Lower leg skin (tissue), 4 donors: ENCODE measurements around the gene RHOU. TPM values are rescaled to one million over a fixed set of nuclear protein-coding genes. Genes with fewer than 3 reads are reported as not detected.

ENCODE experiments used
- DNase-seq, 2 donors: peaks; one replicate each; pipeline ENCODE4 v3.0.0-alpha.2; 2019; ENCODE audit warnings: low spot score in 2 of 2
- H3K4me3 ChIP-seq: fragments of 200-600 bp; sonication (generic); 2 replicates; pipeline ENCODE4 v1.5.1; 2017; ENCODE audit warnings: mild to moderate bottlenecking, low read depth; ENCODE audit not compliant: poor library complexity, severe bottlenecking
- POLR2A ChIP-seq, 2 donors: fragments of 450-650 bp; IDR thresholded peaks; one replicate each; pipeline ENCODE4 v1.6.1; 2016 to 2017; ENCODE audit warnings: antibody characterized with exemption in 2 of 2, mild to moderate bottlenecking in 1 of 2, moderate library complexity in 1 of 2
- WGBS, 2 donors: methylation state at CpG; one replicate each; pipeline ENCODE4 v1.1.5; 2018; 5-methylcytosine and 5-hydroxymethylcytosine counted together
- intact Hi-C: fragments of 100-400 bp; cut with DNase I; formaldehyde crosslinking; loops from one replicate; pipeline ENCODE4 v1.15.0; 2023; ENCODE audit warnings: low total_unique reads
- total RNA-seq, 4 donors: library from RNA; depleted of rRNA; stranded (reverse); fragments of >200 nt; gene quantifications; one replicate each; pipeline ENCODE4 v1.1.0, GENCODE V29; 2016
- TF ChIP-seq, protein P1 (sequence below), 3 donors: fragments of 450-650 bp; IDR thresholded peaks; one replicate each; pipeline ENCODE4 v1.5.1; 2016; ENCODE audit warnings: antibody characterized with exemption in 3 of 3, mild to moderate bottlenecking in 3 of 3, moderate library complexity in 2 of 3

Gene RHOU
- total RNA-seq, 4 donors from 2014 or later = 3.5 to 13.9 (median 4.6) TPM

DNA sequence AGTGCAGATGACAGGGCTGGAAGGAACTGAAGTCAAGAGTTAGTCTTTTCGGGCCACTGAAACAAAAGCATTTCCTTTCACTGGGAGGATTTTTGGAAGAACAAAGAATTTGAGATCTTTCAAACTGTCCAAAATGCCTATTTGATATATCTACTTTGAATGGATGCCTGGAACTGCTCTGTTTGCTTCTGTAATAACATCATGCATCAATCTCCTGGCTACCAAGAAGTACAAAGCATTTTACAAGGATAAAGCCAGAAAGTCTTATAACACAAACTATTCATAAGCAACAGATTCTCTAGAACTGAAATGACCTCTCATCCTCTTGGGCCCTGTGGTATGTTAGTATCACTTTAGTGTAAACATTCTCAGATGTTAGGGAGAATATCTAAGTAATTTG lies 18.2 kb upstream of the RHOU start:
- 69 to 83% methylated on average over 1 of the region's 1 CpG for WGBS, 2 donors
- TF ChIP-seq POLR2A (IDR thresholded peaks at IDR 0.05) = no peak
- TF ChIP-seq, protein P1, sequence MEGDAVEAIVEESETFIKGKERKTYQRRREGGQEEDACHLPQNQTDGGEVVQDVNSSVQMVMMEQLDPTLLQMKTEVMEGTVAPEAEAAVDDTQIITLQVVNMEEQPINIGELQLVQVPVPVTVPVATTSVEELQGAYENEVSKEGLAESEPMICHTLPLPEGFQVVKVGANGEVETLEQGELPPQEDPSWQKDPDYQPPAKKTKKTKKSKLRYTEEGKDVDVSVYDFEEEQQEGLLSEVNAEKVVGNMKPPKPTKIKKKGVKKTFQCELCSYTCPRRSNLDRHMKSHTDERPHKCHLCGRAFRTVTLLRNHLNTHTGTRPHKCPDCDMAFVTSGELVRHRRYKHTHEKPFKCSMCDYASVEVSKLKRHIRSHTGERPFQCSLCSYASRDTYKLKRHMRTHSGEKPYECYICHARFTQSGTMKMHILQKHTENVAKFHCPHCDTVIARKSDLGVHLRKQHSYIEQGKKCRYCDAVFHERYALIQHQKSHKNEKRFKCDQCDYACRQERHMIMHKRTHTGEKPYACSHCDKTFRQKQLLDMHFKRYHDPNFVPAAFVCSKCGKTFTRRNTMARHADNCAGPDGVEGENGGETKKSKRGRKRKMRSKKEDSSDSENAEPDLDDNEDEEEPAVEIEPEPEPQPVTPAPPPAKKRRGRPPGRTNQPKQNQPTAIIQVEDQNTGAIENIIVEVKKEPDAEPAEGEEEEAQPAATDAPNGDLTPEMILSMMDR (IDR thresholded peaks at IDR 0.05) = no peak
- intact Hi-C loops = no loop called here
- DNase-seq = no peak
- H3K4me3 ChIP-seq = no peak overlapping the region

DNA sequence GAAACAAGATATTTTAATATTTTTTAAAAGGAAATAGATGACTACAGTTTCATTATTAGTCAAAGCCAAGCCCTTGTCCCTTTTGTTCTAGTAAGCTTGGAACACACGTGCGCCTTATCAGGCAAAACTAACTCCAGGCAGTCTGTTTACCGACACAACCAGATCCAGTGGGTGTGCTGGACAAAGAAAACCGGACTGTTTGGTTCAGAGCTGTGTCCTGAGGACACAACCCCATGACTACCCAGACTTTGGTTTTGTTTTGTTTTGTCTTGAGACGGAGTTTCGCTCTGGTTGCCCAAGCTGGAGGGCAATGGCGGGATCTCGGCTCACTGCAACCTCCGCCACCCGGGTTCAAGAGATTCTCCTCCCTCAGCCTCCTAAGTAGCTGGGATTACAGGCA lies 13.9 kb upstream of the RHOU start:
- TF ChIP-seq POLR2A (IDR thresholded peaks at IDR 0.05) = no peak
- TF ChIP-seq, protein P1 (IDR thresholded peaks at IDR 0.05) = no peak
- no peak for DNase-seq
- intact Hi-C loops = no loop called here
- H3K4me3 ChIP-seq = no peak overlapping the region
- 73 to 80% methylated on average over 10 of the region's 10 CpGs for WGBS, 2 donors

DNA sequence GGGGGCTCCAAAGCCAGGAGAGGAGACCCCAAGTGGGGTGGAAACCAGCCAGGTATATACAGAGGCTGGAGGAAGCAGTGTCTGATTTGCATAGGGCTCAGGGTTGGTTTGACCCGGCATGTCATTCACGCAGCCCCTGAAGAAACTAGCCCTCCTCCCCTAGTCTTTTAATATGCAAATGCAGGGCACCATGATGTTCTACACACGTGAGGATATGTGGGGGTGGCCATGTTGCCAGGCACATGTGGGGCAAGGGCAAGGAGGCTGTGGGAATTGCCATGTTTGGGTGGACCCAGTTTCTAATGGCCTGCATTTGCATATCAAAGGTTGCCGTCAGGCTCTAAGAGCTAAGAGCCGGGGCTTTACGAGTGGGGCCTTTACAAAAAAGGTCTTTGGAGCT lies 12.0 kb upstream of the RHOU start:
- H3K4me3 ChIP-seq = no peak overlapping the region
- intact Hi-C loops = no loop called here
- TF ChIP-seq POLR2A (IDR thresholded peaks at IDR 0.05) = no peak
- TF ChIP-seq, protein P1 (IDR thresholded peaks at IDR 0.05) = no peak
- WGBS, 2 donors = 90 to 91% methylated on average over 6 of the region's 6 CpGs
- DNase-seq = no peak

DNA sequence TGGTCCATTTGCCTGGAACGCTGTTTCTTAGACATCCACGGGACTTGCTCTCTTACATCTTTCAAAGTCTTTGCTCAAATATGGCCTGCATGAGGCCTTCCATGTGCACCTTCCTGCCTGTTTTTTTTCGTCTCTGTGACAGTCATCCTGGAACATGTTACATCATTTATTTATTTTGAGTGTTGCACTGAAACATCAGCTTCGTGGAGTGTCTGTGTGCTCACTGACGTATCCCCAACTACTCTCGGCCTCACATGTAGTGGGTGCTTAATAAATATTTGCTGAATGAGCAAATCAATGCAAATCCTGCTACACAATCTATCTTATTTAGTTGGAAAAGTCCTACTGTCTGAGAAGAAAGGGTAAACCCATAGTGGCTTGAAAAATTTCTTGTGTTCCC lies 11.4 kb upstream of the RHOU start:
- no peak for DNase-seq
- no peak overlapping the region for H3K4me3 ChIP-seq
- 86 to 95% methylated on average over 6 of the region's 6 CpGs for WGBS, 2 donors
- intact Hi-C loops = no loop called here
- no peak for TF ChIP-seq POLR2A (IDR thresholded peaks at IDR 0.05)
- TF ChIP-seq, protein P1 (IDR thresholded peaks at IDR 0.05) = no peak

DNA sequence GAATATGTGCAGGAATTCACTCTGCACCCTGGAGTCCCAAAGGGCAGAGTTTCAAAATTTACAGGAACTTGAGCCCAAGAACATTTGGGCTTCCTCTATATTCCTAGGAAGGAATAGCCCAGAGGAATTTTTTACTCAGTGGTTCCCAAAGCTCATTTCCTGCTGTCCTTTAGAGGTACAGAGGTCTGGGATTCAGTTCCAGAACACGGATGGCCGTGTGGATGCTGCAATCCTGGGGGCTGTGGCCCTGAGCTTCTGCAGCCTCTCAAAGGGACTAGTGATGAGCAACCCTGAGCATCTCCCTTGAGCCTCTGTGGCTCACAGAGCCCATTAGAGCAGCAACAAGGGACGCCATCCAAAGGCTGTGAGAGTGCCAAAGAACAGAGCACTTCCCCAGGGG lies 10.1 kb upstream of the RHOU start:
- intact Hi-C loops = no loop called here
- 65 to 92% methylated on average over 2 to 3 of the region's 3 CpGs for WGBS, 2 donors
- no peak for DNase-seq
- H3K4me3 ChIP-seq = no peak overlapping the region
- TF ChIP-seq, protein P1 (IDR thresholded peaks at IDR 0.05) = no peak
- TF ChIP-seq POLR2A (IDR thresholded peaks at IDR 0.05) = no peak

DNA sequence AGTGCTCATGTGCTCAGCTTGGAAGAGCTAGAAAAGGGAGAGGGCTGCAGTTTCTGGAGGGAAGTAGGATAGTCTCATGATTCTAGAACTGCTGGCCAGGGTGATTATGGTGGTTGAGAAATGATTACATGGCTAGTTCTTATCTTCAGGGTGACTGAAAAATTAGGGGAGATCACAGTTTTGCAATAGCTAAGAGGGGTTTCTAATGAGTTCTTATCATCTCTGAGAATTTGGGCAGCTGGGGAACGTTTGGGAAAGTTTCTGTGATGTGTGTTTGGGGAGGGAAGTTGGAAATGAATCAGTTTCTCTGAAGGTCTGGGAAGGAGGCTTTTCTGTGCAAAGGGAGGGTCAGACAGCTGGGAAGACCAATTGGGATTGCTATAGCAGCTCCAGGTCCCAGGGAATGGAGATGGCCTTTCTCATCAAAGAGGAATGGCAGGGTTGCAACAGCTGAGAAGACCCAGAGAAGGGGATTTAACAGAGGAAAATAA lies 7.6 kb upstream of the RHOU start:
- intact Hi-C loops = no loop called here
- WGBS, 2 donors = 17 to 33% methylated on average over 1 of the region's 1 CpG
- no peak for DNase-seq
- H3K4me3 ChIP-seq = no peak overlapping the region
- TF ChIP-seq, protein P1 (IDR thresholded peaks at IDR 0.05) = no peak
- no peak for TF ChIP-seq POLR2A (IDR thresholded peaks at IDR 0.05)
